PC-9 (cell line): Measurements from ENCODE around the gene TEFM. TPM values are rescaled to one million over a fixed set of nuclear protein-coding genes. Genes with fewer than 3 reads are reported as not detected.

ENCODE experiments used
- BruUV-seq: library from RNA; stranded (reverse); fragments of 400-500 nt; replicated peaks from 2 replicates; lab custom pipeline; 2021; lab: Mats Ljungman, UMichigan
- CTCF ChIA-PET: fragments of 300-600 bp; sonication (Branson Sonifier 250); formaldehyde crosslinking; loops from one replicate; lab custom pipeline; 2022; ENCODE audit warnings: antibody characterized with exemption; lab: Charles Lee
- POLR2A ChIA-PET: fragments of 300-600 bp; sonication (Branson Sonifier 250); formaldehyde crosslinking; loops from one replicate; lab custom pipeline; 2022; ENCODE audit warnings: antibody characterized with exemption; ENCODE audit not compliant: unreplicated experiment; lab: Charles Lee
- DNase-seq, 2 experiments: peaks; one replicate each; pipeline versions ENCODE4 v3.0.0 to v3.0.0-alpha.2; 2015 to 2022; ENCODE audit warnings: mixed read lengths in 1 of 2
- H2AFZ ChIP-seq: fragments of 200-600 bp; sonication (generic); 2 replicates; pipeline ENCODE4 v1.8.1; 2017; ENCODE audit warnings: antibody characterized with exemption
- H3F3A ChIP-seq: fragments of 200-600 bp; sonication (generic); 2 replicates; pipeline ENCODE4 v1.8.1; 2017; ENCODE audit warnings: antibody characterized with exemption, mild to moderate bottlenecking, low read depth; ENCODE audit not compliant: insufficient read depth
- H3K27ac ChIP-seq: fragments of 200-600 bp; sonication (generic); 2 replicates; pipeline ENCODE4 v1.6.1; 2016; ENCODE audit warnings: mixed run types
- H3K27me3 ChIP-seq: fragments of 200-600 bp; sonication (generic); 2 replicates; pipeline ENCODE4 v1.6.1; 2016; ENCODE audit warnings: low read depth, mixed run types; ENCODE audit not compliant: insufficient read depth
- H3K36me3 ChIP-seq: fragments of 200-600 bp; sonication (generic); 2 replicates; pipeline ENCODE4 v1.6.1; 2016; ENCODE audit warnings: low read depth, mixed run types
- H3K4me1 ChIP-seq: fragments of 200-600 bp; sonication (generic); replicated peaks from 2 replicates; pipeline ENCODE4 v1.6.1; 2016; ENCODE audit warnings: mixed run types; ENCODE audit not compliant: insufficient read depth
- H3K4me2 ChIP-seq: fragments of 200-600 bp; sonication (generic); 2 replicates; pipeline ENCODE4 v1.6.1; 2017; ENCODE audit warnings: mixed run types
- H3K4me3 ChIP-seq: fragments of 200-600 bp; sonication (generic); 2 replicates; pipeline ENCODE4 v1.6.1; 2016; ENCODE audit warnings: mixed run types
- H3K79me2 ChIP-seq: fragments of 200-600 bp; sonication (generic); 2 replicates; pipeline ENCODE4 v1.6.1; 2017; ENCODE audit warnings: low read depth, mixed run types
- H3K9me2 ChIP-seq: fragments of 200-600 bp; sonication (generic); 2 replicates; pipeline ENCODE4 v1.8.1; 2017; ENCODE audit warnings: mild to moderate bottlenecking; ENCODE audit not compliant: insufficient read depth
- H3K9me3 ChIP-seq: fragments of 200-600 bp; sonication (generic); 2 replicates; pipeline ENCODE4 v1.8.1; 2016; ENCODE audit warnings: low read depth; ENCODE audit not compliant: insufficient read depth
- H4K20me1 ChIP-seq: fragments of 200-600 bp; sonication (generic); 2 replicates; pipeline ENCODE4 v1.8.1; 2017; ENCODE audit not compliant: insufficient read depth
- CTCF ChIP-seq: fragments of 200-600 bp; sonication (generic); conservative IDR thresholded peaks from 2 replicates; pipeline ENCODE4 v1.6.1; 2017; ENCODE audit warnings: mixed run types, antibody characterized with exemption, mild to moderate bottlenecking, moderate library complexity
- EZH2 ChIP-seq: fragments of 200-600 bp; sonication (generic); IDR thresholded peaks from 2 replicates; pipeline ENCODE4 v1.8.0; 2017; ENCODE audit warnings: antibody characterized with exemption, low read depth
- intact Hi-C: fragments of 100-400 bp; cut with micrococcal nuclease; formaldehyde crosslinking; loops from one replicate; pipeline ENCODE4 v1.10.0; 2022; ENCODE audit not compliant: unreplicated experiment
- total RNA-seq: library from RNA; stranded (reverse); gene quantifications from 2 replicates; pipeline ENCODE4 v1.2.3, GENCODE V29; 2021

Gene TEFM
- total RNA-seq, 1 experiment from 2014 or later, result 14.8 TPM

- no peak for DNase-seq
- no peak overlapping the region for H3K27ac ChIP-seq
- TF ChIP-seq EZH2, result no peak
- no peak for TF ChIP-seq CTCF
- no peak overlapping the region for H3K4me2 ChIP-seq
- H3K27me3 ChIP-seq, result no peaks in the 10 kb centered on the region
- peaks cover 11% of the 10 kb centered on the region for H3F3A ChIP-seq
- no peaks in the 10 kb centered on the region for H3K4me1 ChIP-seq
- H3K9me3 ChIP-seq, result no peaks in the 10 kb centered on the region
- ChIA-PET POLR2A (no interaction called here), CTCF (no interaction called here)
- H3K4me3 ChIP-seq, result no peak overlapping the region
- no peak overlapping the region for H2AFZ ChIP-seq
- no TSS peak for BruUV-seq
- intact Hi-C loops, result no loop called here
- H3K9me2 ChIP-seq, result no peaks in the 10 kb centered on the region
- peaks cover 3% of the 10 kb centered on the region; the same call in 1 of the 2 replicates for H4K20me1 ChIP-seq
- peaks cover 21% of the 10 kb centered on the region; the same call in 1 of the 2 replicates for H3K36me3 ChIP-seq
- no peaks in the 10 kb centered on the region for H3K79me2 ChIP-seq
These were observed 11.8 kb downstream of the TEFM start for GRCh38 chr17:30894236-30894635.

DNA sequence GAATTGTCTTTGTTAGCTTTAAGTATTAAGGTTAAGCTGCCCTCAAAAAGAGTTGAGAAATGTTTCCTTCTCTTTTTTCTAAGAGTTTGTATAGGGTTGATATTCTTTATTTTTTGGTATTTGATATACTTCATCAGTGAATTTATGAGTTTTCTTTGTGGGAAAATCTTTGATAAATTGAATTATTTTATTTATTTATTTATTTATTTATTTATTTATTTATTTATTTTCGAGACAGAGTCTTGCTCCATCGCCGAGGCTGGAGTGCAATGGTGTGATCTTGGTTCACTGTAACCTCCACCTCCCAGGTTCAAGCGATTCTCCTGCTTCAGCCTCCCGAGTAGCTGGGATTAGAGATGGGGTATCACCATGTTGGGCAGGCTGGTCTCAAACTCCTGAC, 19.9 kb downstream of the TEFM start:
- no peaks in the 10 kb centered on the region for H3K9me2 ChIP-seq
- H3K4me1 ChIP-seq, result no peaks in the 10 kb centered on the region
- intact Hi-C loops, result no loop called here
- no peak overlapping the region for H3K27ac ChIP-seq
- H3F3A ChIP-seq, result peaks cover 4% of the 10 kb centered on the region; the same call in 1 of the 2 replicates
- no peaks in the 10 kb centered on the region for H3K79me2 ChIP-seq
- ChIA-PET POLR2A (interaction anchor here (0.5 kb wide), 1 partner anchor 88 kb away, joined by 5 read pairs; no protein-coding TSS in a partner anchor), CTCF (no interaction called here)
- H3K4me2 ChIP-seq, result no peak overlapping the region
- H2AFZ ChIP-seq, result no peak overlapping the region
- H3K36me3 ChIP-seq, result peaks cover 6% of the 10 kb centered on the region; the same call in 1 of the 2 replicates
- no peaks in the 10 kb centered on the region for H3K9me3 ChIP-seq
- TF ChIP-seq CTCF (no peak), EZH2 (no peak)
- BruUV-seq, result no TSS peak
- H4K20me1 ChIP-seq, result no peaks in the 10 kb centered on the region
- H3K27me3 ChIP-seq, result no peaks in the 10 kb centered on the region
- no peak for DNase-seq
- H3K4me3 ChIP-seq, result no peak overlapping the region

GRCh38 chr17:30869005-30869404, 37.0 kb downstream of the TEFM start:
- H3K4me2 ChIP-seq, result no peak overlapping the region
- no peaks in the 10 kb centered on the region for H3K4me1 ChIP-seq
- H3F3A ChIP-seq, result no peaks in the 10 kb centered on the region; the same call in 1 of the 2 replicates
- H3K4me3 ChIP-seq, result no peak overlapping the region
- H3K9me2 ChIP-seq, result no peaks in the 10 kb centered on the region
- no peaks in the 10 kb centered on the region for H4K20me1 ChIP-seq
- BruUV-seq, result no TSS peak
- POLR2A ChIA-PET, result no interaction called here
- no peak for DNase-seq
- no peak for TF ChIP-seq EZH2
- TF ChIP-seq CTCF, result no peak
- H3K9me3 ChIP-seq, result no peaks in the 10 kb centered on the region
- H3K36me3 ChIP-seq, result peaks cover 4% of the 10 kb centered on the region
- CTCF ChIA-PET, result interaction anchor here (0.7 kb wide), 1 partner anchor 28 kb away, joined by 3 read pairs; no protein-coding TSS in a partner anchor
- no peaks in the 10 kb centered on the region for H3K27me3 ChIP-seq
- H3K27ac ChIP-seq, result no peak overlapping the region
- intact Hi-C loops, result no loop called here
- no peak overlapping the region for H2AFZ ChIP-seq
- no peaks in the 10 kb centered on the region for H3K79me2 ChIP-seq
